GM18499 (cell line): ENCODE data around the gene NCOR2.

Experiments
- ATAC-seq: cut with Tn5 transposase; IDR thresholded peaks from one replicate; pipeline ENCODE4 v1.9.1; 2021; ENCODE audit warnings: moderate number of reproducible peaks; ENCODE audit not compliant: insufficient read depth, unreplicated experiment

Gene NCOR2

DNA sequence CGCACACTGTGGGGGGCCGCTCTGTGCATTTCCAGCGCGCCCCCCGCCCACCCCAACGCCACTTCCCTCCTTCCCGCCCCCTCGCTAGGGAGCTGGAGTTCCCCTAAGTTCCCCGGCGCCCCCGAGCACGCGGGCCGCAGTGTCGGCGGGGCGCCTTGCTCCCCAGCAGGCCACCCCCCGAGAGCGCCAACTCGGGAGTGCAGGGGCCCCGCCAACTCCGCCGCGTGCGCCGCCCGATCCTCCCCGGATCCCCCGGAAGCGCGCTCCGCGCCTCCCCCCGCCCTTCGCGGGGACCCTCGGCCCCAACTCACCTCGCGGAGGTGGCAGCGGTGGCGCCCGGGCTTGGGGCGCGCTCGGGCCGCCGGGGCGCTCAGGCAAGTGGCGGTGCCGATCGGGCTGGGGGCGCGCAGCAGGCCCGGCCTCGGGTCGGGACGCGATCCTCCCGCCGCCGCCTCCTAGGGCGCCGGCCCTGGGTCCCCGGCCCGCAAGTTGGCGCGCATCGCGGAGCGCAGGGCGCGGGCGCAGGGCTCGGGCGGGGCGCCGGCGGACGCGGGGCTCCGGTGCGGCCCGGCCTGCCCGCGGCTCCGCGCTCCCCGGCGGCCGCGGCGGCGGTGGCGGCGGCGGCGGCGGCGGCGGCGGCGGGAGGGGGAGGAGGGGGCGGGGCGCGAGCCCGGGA, at the start of gene NCOR2:
TSS of gene NCOR2 (minus strand) at position 616 of the 676 bp plus-strand sequence. CDS start 72,361 bp downstream, outside the sequence.
- ATAC-seq = no peak

DNA sequence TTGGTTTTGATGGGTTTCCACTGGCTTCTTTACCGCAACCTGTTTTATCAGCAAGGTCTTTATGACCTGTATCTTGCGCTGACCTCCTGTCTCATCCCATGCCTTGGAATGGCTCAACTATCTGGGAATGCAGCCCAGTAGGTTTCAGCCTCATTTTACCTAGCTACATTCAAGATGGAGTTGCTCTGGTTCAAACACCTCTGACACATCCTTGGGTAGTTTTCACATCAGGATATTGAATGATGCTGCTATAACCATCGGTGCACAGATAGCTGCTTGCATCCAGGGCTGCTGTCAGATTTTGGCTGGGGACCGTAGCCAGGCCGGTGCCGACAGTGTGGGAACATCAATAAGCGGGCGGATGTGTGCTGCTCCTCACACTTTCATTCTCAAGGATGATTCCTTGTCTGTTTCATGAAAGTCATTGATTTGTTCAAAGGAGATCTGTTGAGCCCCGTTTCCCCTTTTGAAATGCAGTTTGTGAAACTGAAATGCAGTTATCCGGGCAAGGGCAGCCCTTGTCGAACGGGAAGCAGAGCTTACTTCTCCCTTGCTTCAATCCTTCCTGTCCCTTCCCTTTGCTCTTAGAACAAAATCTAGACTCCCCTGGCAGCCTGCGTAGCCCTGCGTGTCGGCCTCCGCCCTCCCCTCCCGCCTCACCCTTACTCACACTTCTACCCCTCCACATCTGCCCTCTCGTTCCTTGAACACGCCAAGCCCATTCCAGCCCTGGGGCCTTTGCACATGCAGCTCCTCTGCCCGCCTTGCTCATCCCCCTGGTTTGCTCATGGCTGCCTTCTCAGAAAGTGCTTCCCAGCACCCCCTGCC, 49.2 kb upstream of the NCOR2 start:
- no peak for ATAC-seq

DNA sequence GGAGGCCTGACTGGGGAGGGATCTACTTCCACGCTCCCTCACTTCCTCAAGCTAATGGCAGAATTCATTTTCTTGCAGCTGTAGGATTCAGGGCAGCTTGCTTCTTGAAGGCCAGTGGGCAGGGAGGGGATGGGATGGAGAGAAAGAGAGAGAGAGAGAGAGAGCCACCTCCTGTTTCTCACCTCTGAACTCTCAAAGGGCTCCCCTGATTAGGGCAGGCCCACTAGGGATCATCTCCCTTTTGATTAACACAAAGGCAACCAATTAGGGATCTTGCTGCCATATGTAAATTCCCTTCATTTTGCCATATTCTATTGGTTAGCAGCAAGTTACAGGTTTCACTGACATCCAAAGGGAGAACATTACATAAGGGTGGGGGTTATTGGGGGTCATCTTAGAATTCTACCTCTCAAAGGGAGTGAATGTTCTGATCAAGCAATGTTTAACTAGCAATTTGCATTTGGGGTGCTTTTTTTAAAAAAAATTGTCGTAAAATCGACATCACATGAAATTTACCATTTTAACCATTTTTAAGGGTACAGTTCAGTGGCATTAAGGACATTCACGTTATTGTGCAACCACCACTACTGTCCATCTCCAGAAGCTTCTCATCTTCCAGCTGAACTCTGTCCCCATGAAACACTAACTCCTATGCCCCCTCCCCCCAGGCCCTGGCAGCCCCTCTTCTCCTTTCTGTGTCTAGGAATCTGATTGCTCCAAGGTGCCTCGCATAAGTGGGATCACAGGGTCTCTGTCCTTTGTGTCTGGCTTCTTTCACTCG, 47.3 kb upstream of the NCOR2 start:
- no peak for ATAC-seq

DNA sequence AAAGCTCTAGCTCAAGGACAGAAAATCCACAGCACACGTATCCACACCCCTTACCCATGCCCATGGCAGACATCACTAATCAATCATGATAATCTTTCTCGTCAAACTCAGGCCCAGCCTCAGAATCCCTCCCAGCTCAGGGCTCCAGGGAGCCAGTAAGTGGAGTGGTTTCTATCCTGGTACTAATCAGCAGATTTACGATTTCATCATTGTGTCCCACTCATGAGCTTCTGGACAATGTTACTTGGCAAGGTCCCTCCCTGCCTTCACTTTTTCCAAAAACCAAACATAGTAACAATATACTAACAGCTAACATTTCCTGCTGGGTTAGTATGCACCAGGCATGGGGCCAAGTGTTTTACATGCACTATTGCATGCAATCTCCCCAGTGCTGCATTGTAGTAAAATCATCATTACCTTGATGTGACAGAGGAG, 45.8 kb upstream of the NCOR2 start:
- ATAC-seq = no peak

DNA sequence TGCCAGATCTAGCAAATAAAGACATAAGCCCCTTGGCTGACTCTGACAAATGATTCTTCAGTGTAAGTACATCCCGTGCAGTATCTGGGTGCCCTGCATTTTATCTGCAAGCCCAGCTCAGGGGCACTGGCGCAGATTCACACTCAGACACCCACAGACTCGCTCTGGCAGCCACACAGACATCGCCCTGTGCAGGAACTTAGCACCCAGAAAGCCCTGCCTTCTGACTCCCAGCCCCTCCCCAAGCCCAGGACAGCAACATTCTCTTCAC, 44.9 kb upstream of the NCOR2 start:
- no peak for ATAC-seq

DNA sequence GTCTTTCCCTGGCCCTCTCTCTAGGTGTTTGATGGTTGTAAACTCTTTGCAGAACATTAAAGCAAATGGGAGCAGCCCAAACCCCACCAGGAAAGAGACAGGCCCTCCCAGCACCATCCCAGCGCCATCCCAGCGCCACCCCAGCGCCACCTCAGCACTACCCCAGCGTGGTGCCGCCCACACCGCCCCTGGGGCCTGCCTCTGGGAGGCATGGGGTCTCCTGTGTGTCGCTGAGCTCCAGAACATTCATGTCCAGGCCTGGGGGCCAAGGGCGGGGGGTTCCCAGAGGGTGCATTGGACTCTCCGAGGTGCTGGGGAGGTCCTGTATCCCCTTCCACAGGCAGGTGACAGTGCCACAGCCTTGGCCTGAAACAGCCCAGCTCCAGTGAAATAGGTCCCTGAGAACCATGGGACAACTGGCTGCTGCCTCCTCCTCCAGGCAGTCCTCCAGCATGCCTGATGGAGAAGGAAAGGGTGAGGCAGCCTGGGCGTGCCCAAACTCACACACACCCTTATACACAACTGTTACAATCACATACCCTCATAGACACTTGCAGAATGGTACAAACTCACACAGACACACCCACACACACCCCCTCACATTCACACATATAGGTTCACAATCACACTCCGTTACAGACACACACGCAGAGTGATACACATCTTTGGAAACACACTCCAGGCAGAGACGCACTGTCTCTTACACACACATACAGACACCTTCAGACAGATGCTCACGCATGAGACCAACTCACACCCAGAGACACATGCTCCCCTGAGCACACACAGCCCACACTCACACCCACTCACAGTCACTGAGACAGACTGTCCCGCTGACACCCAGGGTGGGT, 44.4 kb upstream of the NCOR2 start:
- ATAC-seq = no peak

DNA sequence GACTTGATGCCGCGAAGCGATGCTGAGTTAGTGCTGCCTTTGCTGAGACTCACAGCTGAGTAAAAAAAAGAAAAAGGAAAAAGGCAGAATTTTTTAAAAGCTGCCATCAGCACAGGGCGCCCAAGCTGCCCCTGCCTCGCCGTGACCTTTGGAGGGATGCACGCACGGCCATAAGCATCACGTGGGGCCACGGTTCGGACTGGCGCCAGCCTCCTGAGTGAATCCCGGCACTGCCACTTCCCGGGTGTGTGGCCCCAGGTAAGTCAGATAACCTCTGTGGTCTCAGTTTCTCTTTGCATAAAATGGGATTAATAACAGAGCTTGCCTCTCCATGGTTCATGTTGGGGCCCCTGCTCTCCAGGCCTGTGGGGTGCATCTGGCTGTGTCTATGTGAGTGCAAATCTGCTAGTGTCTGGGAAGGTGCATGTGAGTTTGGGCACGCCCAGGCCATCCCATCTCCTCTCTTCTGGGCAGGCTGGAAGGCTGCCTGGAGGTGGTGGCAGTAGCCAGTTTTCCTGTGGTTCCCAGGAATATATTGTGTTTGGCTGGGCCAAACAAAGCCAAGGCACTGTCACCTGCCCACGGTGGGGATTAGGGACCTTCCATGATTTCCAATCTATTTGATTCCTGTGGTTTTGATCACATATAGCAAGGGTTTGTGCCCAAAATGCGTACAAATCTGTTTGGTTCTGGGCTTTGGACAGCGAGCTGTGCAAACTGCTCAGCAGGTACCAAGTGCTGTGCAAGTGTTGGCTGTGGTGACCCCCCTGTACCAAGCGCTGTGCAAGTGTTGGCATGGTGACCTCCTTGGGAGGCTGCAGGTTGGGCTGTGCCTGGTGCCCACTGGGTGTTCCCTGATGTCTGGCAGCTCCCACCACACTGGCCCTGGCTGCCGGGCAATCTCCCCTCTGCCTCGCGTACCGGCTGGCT, 43.5 kb upstream of the NCOR2 start:
- ATAC-seq = no peak

DNA sequence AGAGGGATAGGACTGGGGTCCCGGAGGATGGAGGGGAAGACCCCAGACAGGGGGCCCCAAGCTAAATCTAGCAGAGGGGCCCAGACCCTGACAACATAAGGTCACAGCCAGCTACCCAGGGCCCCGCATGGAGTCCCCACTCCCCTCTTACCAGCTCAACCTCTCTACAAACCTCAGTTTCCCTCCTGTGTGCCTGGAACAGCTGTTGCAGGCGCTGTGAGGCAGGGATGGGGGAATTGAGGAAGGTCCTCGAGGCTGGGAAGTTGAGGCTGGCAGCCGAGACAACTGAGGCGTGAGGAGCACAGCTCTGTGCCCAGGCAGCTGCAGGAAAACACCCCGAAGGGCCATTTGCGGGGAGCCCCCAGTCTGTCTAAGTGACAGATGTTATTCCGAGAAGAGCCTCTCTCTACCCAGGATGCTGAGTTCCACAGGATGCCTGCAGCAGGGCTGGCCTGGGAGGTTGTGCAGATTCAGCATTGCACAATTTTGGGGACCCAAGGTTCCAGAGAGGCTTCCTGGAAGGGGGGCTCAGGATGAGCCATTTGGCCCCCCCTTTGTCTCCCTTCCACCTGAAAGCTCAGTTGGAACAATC, 42.7 kb upstream of the NCOR2 start:
- ATAC-seq = no peak

DNA sequence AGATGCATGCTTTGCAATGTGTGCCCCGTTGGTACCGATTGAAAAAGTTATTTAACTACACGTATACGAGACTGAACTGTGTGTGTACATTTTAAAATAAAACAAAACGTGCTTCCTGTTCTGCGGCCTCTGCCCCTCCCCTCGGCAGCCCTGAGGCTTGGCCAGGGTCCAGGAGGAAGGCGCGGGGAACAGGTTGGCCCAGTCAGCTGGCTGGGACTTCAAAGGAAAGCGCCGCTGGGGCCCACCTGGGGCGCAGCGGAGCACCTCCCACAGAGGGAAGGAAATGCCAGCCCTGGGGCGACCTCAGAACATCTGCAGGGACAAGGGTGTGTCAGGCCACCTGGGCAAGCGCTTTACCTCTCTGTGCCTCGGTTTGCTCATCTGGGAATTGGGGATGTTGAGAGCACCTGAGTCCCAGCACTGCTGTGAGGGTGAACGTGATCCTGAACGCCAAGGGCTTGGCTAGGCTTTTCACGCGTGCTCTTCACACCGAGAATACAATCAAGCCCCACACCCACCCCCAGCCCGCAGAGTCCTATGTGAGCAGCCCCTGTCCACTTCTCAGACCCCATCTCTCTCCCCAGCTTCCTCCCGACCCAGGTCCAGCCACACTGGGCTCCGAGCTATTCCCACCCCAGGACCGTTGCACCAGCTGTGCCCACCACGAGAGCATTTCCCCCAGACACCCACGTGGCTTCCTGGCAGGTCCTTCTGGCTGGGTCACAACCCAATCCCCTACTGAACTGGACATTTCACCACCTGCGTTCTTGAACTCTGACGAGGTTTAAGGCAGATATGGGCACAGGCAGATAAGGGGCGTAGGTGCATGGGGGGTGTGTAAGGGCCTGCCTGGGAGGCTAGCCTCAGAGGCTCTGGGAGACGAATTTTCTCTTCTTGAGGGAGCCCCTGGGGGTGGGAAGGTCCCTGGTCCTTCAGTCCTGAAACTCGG, 41.9 kb upstream of the NCOR2 start:
- no peak for ATAC-seq

DNA sequence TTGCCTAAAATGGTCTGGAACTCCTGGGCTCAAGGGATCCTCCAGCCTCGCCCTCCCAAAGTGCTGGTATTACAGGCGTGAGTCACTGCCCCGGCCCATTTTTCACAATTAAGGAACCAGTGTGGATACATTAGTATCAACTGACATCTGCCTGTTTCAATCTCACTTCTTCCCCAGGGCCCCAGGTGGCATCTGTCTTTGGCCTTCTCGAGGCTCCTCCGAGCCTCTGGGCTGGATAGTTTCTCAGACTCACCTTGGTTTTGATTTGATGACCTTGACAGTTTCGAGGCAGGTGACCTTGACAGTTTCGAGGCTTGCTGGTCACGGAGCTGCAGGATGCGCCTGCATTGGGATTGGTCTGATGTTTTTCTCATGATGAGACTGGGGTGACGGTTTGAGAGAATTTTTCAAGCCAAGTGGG, 41.0 kb upstream of the NCOR2 start:
- ATAC-seq = no peak

DNA sequence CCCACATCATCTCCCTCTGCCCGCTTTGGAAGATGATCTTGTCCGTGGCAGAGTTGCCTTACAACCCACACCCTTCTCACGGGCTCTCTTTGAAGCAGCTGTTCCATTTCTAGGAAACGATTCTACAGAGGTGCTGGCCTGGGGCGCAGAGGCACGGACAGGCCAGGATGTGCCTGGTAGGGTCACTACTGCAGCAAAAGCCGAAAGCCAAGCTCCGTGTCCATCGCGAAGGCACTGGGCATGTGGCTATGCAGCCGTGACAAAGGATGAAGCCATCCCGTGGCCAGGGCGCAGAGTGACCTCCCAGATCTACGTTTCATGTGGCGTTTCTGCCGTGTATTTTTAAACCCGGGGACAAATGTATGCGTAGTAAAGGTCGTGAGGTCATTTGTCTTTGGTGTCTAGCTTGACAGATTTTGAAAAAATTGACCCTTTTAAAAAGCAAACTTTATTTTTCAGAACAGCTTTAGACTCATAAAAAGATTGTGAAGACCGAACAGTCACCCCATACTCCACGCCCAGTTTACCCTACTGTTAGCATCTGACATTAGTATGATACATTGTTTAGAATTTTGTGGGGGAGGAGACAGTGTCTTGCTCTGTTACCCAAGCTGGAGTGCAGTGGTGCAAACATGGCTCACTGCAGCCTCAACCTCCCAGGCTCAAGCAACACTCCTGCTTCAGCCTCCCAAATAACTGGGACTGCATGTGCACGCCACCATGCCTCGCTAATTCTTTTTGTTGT, 40.4 kb upstream of the NCOR2 start:
- ATAC-seq = no peak

DNA sequence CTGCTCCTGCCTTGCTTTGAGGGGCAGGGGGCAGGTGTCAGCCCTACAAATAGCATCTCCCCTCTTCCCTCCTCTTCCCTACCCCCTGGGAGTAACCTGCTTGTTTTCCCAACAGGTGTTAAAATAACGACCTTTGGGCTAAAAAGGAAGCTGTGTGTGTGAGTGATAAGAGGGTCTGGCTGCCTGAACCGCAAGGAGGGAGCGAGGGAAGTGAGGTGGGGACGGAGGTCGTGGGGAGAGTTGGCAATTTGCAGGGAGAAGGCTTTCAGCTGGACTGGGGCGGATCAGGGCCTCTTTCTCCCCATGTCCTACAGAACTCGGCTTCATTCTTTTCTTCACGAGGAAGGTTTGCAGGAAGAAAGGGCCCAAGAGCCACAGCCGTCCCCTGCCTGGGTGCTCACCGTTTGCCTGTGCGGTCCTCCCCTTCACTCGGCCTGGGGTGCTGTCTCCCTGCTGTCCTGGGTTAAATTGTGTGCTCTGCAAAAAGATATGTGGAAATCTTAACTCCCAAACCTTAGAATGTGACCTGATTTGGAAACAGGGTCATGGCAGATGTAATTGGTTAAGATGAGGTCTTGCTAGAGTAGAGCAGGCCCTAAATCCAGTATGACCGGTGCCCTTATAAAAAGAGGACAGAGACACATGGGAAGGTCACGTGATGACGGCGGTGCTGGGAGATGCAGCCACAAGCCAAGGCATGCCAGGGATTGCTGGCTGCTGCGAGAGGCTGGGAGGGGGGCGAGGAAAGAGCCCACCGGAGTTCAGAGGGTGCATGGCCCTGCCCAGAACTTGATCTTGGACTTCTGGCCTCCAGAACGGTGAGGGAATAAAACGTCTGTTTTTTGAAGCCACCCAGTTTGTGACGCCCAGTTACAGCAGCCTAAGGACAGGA, 38.7 kb upstream of the NCOR2 start:
- no peak for ATAC-seq

DNA sequence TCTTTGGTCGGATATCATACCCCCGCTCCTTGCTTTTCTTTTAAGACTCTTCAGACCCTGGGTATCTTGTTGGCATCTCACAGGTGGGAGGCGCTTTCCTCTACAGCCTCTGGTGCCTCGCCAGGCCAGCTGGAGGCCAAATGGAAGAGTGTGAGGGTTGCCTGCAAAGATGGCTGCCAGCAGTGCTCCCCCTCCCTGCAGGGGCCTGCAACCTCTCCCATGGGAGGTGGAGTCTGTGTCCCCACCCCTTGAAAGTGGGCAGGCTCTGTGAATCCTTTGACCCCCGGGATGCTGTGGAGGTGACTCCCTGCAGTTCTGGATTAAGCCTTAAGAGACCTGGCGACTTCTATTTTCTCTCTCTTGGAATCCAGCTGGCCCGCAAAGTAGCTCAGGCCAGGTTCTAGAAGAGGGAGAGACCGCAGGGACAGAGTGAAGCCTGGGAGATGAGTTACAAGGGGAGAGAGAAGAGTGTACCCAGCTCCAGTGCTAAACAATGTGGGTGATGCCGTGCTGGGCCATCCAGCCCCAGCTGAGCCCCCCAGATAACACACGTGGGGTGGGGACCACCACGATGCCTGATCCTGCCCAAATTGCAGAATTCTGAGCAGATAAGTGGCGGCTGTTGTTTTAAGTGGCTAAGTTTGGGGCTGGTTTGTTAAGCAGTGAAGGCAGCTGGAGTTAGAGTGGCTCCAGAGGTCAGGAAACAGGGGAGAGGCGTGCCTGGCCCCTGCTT, 37.9 kb upstream of the NCOR2 start:
- ATAC-seq = no peak

DNA sequence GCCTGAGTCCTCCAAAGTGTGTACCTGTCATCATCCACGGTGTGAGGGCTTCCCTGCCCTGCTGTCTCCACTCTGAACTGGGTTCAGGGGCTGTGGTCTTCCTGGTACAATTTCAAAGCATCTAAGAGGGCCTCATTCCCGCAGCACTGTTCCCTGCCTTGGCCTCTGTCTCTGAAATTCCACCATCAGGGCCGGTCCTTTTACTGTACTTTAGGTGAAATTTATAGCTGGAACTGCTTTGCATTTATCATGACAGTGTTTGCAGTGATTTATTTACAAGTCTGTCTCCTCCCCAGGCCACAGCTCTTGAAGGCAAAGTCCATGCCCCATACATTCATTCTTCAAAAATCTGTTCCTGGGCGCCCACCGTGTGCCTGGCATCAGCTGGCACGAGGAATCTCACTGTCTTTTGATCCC, 36.9 kb upstream of the NCOR2 start:
- no peak for ATAC-seq

DNA sequence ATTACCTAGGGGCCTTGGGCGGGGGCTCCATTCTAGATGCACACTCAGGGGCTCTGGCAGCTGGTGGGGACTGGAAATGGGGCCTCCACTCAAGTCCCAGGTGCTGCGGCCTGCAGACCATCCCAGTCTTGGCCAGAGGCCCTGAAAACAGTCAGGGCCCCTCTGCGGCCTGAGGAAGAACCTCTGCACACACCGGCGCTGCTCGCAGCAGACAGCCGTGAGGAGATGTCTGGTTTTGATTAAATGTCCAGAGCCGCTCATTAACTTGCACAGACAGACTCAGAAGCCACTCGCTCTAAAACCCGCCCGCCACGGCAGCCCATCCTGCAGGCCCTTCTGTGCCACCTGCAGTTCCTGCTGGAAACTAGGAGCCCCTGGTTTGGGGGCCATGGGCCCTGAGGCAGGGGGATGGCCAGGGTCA, 36.4 kb upstream of the NCOR2 start:
- no peak for ATAC-seq
